HG03439 (cell line): ENCODE data around the gene LCN15.
"Not testable (repeated sequence)": the region's sequence is repeated elsewhere in the genome, so short reads cannot be mapped to it uniquely, and the experiment has no call there.

Experiments
- ATAC-seq: cut with Tn5 transposase; IDR thresholded peaks from one replicate; pipeline ENCODE4 v1.9.1; 2021; ENCODE audit warnings: mild to moderate bottlenecking, moderate library complexity; ENCODE audit not compliant: unreplicated experiment

The LCN15 gene

DNA sequence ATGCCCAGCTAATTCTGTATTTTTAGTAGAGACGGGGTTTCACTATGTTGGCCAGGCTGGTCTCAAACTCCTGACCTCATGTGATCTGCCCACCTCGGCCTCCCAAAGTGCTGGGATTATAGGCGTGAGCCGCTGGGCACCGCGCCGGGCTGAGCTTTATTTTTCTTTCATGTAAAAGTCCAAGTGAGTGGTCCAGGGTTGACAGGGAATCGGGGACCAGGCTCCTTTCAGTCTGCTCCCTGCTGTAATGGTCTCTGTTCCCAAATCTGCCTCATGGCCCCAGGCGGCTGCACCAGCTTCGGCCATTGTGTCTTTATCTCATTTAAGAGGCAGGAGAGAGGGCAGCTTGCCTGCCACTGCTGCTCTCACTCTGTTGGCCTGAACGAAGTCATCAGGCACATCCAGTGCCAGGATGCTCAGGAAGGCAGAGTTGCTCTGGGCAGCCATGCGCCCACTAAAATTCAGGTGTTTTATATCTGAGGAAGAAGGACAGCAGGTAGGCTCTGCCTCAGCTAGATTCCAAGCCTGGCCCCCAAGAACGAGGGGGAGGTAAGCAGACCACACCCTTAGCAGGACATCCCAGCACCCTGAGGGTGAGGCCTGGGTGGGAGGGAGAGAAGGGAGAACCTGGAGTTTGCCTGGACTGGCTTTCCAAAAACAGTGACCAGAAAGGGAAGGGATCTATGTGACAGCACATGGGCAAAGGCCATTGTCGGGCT is 30.1 kb upstream of the LCN15 start:
- ATAC-seq, result no peak

DNA sequence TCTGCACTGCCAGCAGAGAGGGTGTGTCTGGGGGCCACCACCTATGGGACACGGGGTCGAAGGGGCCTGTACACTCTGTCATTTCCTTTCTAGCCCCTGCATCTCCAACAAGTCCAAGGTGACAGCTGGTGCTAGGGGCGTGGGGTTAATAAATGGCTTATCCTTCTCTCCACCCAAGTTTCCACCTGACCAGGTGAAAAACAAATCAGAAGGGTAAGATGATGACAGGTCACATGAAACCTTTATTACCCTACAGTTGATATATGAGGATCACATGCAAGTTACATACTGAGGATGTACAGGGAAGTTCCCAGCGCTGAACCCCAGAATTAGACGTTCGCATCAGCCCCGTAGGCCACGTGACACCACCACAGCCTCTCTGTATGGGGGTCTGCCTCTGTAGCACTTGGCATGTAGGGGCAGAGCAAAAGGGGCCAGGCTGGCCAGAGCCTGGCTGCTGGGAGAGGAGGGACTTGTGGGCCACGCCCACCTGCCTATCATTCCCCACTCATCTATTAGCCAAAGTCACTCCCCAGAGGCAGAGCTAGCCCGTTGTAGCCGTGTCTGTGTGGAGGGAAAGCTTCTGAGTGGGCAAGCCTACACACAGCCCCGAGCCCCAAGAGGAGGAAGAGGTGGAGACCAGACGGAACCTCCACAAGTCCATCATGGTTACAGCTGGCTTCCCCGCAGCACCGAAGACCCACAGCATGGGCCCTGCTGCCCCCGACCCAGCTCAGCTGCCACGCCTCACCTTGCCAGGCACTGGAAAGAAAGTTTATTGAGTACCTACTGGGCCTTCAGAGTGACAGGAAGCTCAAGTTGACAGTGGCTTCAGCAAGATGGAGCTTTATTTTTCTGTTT is 29.0 kb upstream of the LCN15 start:
- ATAC-seq, result no peak

DNA sequence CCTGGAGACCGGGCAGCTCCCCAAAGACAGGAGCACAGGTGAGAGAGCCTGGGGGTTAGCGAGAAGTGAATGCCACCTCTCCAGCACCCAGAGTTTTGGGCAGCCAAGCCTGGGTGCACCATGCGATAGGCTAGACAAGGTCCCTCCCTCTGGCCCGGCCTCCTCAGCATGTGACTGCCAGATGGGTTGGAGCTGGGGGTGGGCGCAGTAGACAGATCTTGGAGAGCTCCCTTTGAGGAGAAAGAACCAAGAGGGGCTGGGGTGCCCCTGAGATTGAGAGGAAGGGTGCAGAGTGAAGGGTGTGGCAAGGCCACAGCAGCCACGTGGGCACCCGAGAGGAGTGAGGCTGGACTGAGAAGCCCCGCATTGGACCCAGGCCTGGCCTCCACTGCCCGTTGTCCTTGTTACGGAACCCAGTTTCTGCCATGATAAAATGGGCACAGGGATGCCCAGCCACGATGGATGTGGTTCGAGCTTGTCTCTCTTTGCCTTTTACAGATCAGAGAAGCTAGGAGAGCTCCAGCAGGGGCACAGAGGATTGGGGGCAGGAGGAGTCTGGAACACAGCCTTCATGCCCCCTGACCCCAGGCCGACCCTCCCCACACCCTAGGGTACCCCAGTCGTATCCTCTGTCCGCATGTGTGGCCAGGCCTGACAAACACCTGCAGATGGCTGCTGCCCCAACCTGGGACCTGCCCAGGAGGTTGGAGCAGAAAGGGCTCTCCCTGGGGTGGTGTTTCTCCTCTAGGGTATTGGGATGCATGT is 28.2 kb upstream of the LCN15 start:
- ATAC-seq, result no peak

DNA sequence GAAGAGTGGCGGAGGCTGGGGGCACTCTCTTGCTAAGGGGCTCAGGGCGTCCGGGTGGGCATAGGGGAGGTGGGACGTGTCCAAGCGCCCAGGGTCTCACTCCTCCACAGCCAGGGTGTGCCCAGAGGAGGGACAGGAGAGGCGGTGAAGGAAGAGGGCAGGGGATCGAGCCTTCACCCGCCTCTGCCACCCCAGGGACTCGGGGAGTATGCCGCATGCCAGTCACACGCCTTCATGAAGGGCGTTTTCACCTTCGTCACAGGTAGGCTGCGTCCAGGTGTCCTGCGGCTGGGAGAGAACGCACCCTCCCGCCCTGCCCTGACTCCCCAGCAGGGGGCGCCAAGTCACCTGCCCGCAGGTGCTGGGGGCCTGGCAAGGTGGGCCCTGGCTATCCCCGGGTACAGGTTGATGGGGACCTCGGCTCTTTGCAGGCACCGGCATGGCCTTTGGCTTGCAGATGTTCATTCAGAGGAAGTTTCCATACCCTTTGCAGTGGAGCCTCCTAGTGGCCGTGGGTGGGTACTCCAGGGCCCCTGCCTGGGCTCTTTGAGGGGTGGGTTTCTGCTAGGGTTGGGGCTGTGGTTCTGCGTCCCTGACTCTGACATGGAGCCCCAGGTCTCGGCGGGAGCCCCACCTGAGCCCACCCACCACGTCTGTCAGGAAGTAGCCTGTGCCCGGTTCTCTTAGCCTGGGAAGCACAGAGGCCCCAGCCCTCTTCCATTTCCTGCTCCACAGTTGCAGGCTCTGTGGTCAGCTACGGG is 27.4 kb upstream of the LCN15 start:
- ATAC-seq, result peak; percentile 19

GRCh38 chr9:136790640-136791515 is 26.6 kb upstream of the LCN15 start, which contains the start of gene TMEM141:
Gene TMEM141, plus strand, starts transcription at chr9:136791344. Its CDS starts 27 bp downstream, at chr9:136791371.
- ATAC-seq, result peak; percentile 82

- ATAC-seq, result no peak
These were observed 25.2 kb upstream of the LCN15 start for GRCh38 chr9:136789523-136789937.

GRCh38 chr9:136788644-136789522 is 24.6 kb upstream of the LCN15 start:
- not testable (repeated sequence) for ATAC-seq

DNA sequence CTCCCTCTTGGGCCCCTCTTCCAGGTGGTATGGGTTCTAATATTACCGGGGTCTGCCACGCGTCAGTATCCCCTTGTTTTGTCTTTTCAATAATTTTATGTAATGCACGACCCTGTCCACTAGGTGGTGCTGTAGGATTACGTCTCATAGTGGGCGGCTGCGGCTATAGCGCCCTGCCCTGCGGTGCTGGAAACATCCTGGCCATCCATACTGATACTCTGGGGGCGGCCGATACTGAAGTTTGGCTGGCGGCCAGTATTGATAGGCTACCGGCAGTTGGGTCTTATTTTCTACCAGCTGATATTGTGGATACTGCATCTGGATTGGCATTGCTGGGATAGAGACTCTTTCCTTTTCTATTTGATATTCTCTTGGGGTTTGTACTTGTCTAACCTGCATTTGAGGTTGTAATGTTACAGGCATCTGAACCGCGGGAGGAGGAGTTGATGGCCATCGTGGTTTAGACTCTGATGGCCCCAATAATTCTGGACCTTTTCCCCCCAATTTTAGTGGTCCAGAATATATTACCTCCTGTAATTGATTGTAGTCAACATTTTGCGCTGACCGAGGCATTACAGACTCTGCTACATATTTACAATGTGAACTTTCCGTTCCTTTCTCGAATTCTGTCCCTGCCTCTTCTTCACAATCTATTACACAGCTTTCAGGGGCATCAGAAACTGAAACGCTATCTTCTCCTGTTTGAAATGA is 23.5 kb upstream of the LCN15 start:
- ATAC-seq, result no peak

DNA sequence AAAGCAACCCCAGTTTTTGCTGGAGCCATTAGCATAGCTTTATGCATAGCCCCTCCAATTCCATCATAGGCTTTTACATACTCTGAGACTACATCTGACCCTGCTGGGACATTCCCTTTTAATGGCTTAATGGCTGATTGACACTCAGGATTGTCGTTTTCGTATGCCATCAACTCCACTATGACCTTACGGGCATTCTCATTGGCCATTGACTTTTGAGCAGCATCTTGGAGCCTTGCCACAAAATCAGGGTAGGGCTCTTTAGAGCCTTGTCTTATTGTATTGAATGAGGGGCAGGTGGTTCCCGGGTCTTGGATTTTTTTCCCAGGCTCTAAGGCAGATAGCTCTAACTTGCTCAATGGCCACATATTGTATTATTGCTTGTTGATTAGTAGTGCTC is 22.7 kb upstream of the LCN15 start:
- not testable (repeated sequence) for ATAC-seq

GRCh38 chr9:136786451-136786850 is 22.1 kb upstream of the LCN15 start:
- ATAC-seq, result no peak

DNA sequence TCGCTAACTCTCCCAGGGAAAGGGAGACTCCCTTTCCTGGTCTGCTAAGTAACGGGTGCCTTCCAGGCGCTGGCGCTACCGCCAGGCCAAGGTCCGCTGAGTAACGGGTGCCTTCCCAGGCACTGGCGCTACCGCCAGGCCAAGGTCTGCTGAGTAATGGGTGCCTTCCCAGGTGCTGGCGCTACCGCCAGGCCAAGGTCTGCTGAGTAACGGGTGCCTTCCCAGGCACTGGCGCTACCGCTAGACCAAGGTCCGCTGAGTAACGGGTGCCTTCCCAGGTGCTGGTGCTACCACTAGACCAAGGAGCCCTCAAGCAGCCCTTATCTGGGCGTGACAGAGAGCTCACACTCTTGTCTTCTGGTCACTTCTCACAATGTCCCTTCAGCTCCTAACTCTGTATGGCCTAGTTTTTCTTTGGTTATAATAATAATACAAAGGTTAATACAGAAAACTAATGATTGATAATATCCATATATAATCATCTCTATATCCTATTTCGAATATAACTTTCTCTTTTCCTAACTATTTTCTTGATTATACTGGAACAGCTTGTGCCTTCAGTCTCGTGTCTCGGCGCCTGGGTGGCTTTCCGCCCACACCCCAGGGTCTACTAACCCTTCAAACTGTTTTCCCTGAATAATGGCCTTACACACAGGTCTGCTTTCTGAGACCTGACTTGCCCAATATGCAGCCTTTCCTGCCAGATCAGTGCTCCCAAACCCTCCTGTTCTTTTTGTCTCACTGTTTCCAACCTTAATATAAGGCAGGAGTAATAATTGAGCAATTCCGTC is 21.4 kb upstream of the LCN15 start:
- not testable (repeated sequence) for ATAC-seq

DNA sequence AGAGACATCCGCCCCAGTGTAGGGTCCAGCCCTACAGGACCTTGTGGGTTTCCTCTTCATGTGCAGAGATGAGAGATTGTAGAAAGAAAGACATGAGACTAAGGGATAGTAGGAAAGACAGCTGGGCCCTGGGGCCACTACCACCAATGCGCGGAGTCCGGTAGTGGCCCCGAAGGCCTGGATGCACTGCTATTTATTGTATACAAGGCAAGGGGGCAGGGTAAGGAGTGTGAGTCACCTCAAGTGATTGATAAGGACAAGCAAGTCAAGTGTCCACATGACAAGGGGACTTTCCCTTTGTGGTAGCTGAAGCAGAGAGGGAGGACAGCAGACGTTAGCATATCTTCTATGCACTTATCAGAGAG is 20.7 kb upstream of the LCN15 start:
- no peak for ATAC-seq

GRCh38 chr9:136784249-136784996 is 20.1 kb upstream of the LCN15 start:
- no peak for ATAC-seq

- no peak for ATAC-seq
These were observed 18.1 kb upstream of the LCN15 start for GRCh38 chr9:136782452-136782851.

DNA sequence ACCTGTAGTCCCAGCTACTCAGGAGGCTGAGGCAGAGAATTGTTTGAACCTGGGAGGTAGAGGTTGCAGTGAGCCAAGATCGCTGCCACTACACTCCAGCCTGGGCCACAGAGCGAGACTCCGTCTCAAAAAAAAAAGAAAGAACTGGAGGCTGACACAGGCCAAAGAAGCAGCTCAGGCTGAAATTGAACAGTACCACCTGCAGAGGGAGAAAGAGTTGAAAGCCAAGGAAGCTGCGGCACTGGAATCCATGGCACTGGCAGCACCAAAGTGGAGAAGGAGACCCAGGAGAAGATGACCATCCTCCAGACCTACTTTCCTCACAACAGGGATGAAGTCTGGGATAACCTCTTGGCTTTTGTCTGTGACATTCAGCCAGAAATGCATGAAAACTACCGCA is 15.5 kb upstream of the LCN15 start:
- no peak for ATAC-seq

DNA sequence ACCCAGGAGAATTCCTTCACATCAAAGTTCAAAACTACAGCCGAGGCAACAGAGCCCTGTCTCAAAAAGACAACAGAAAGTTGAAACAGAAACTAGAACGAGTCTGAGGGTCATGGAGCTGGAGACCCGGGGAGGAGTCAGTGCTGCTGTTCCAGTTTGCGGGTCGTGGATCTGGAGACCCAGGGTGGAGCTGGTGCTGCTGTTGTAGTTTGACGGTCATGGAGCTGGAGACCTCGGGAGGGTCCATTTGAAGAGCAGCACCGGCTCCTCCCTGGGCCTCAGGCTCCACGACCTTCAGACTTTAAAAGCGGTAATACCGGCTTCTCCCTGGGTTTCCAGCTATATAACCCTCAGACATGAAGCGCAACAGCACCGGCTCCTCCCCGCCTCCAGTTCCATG is 13.0 kb upstream of the LCN15 start:
- ATAC-seq, result no peak

DNA sequence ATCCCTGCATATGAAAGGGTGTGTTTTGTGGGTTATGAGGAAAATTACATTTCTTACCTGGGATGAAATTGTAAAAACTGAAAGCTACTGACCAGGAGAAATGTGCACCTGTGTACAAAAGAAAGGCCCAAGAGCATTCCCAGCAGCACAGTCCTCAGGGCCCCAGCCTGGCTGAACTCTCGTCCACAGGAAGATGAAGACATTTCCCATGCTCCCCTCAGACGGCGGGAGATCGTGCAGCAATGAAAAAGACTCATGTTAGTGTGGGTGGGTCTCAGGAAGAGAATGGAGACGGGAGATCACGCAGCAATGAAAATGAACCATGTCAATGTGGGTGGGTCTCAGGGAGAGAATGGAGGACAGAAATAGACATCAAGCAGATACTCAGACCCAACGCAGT is 12.6 kb upstream of the LCN15 start:
- no peak for ATAC-seq
